HG03066 (cell line): ENCODE data around the gene CCDC88C.

Experiments used
- ATAC-seq: cut with Tn5 transposase; IDR thresholded peaks from one replicate; pipeline ENCODE4 v1.9.1; 2021; ENCODE audit warnings: low read depth; ENCODE audit not compliant: unreplicated experiment

CCDC88C gene

GRCh38 chr14:91400696-91401095 lies 16.9 kb downstream of the CCDC88C start:
- no peak for ATAC-seq

- ATAC-seq = peak; percentile 38
Measured at GRCh38 chr14:91399868-91400640, 17.6 kb downstream of the CCDC88C start.

- no peak for ATAC-seq
Measured at GRCh38 chr14:91398707-91399106, 18.9 kb downstream of the CCDC88C start.

- no peak for ATAC-seq
Measured at GRCh38 chr14:91397965-91398591, 19.5 kb downstream of the CCDC88C start.

- ATAC-seq = peak; percentile 82
Measured at GRCh38 chr14:91396959-91397815, 20.4 kb downstream of the CCDC88C start.

- no peak for ATAC-seq
Measured at GRCh38 chr14:91396013-91396660, 21.5 kb downstream of the CCDC88C start.

- no peak for ATAC-seq
Measured at GRCh38 chr14:91395466-91395865, 22.2 kb downstream of the CCDC88C start.

- ATAC-seq = no peak
Measured at GRCh38 chr14:91394105-91395081, 23.2 kb downstream of the CCDC88C start.

GRCh38 chr14:91392623-91393303 lies 24.9 kb downstream of the CCDC88C start:
- ATAC-seq = no peak

GRCh38 chr14:91390165-91390778 lies 27.3 kb downstream of the CCDC88C start:
- no peak for ATAC-seq

GRCh38 chr14:91389150-91389549 lies 28.5 kb downstream of the CCDC88C start:
- ATAC-seq = no peak

GRCh38 chr14:91388551-91388975 lies 29.1 kb downstream of the CCDC88C start:
- peak; percentile 77 for ATAC-seq

GRCh38 chr14:91387951-91388381 lies 29.7 kb downstream of the CCDC88C start:
- ATAC-seq = no peak

- no peak for ATAC-seq
Measured at GRCh38 chr14:91387169-91387835, 30.3 kb downstream of the CCDC88C start.

- no peak for ATAC-seq
Measured at GRCh38 chr14:91385697-91386096, 31.9 kb downstream of the CCDC88C start.

GRCh38 chr14:91385224-91385623 lies 32.4 kb downstream of the CCDC88C start:
- ATAC-seq = no peak

GRCh38 chr14:91383439-91383838 lies 34.2 kb downstream of the CCDC88C start:
- ATAC-seq = no peak
